ENCODE measurements around the gene CYP4B1. TPM values are rescaled to one million over a fixed set of nuclear protein-coding genes. Genes with fewer than 3 reads are reported as not detected.

The CYP4B1 gene
- total RNA-seq, 4 donors from 2014 or later: 29.4 to 72.4 (median 62.5) TPM

- TF ChIP-seq POLR2A (IDR thresholded peaks at IDR 0.05) (peak in 1 of 2 donors; percentile 40), CTCF (IDR thresholded peaks at IDR 0.05) (no peak)
- Histone ChIP-seq H3K4me3 (replicated peaks in 1 of 3) (no peak overlapping the region), H3K4me1 (peaks cover 47 to 66% of the 10 kb centered on the region in 2 donors), H3K27me3 (no peaks in the 10 kb centered on the region), H3K27ac (peak overlapping the region; percentile 91 to 95 (median 93)), H3K9me3 (no peaks in the 10 kb centered on the region), H3K36me3 (no peaks in the 10 kb centered on the region)
- intact Hi-C loops (cut with DNase I): no loop called here
- peak; percentile 86 to 91 for DNase-seq
- WGBS, 2 donors: 21 to 29% methylated on average over 13 of the region's 13 CpGs
Measured at GRCh38 chr1:46806196-46807020, 7.6 kb downstream of the CYP4B1 start.

GRCh38 chr1:46807046-46807972 lies 8.5 kb downstream of the CYP4B1 start:
- Histone ChIP-seq H3K9me3 (no peaks in the 10 kb centered on the region), H3K27ac (peak overlapping the region; percentile 91 to 95 (median 93)), H3K27me3 (no peaks in the 10 kb centered on the region), H3K36me3 (no peaks in the 10 kb centered on the region), H3K4me3 (replicated peaks in 1 of 3) (no peak overlapping the region), H3K4me1 (peaks cover 38 to 57% of the 10 kb centered on the region in 2 donors)
- 64 to 69% methylated on average over 7 of the region's 7 CpGs for WGBS, 2 donors
- no peak for DNase-seq
- peak in 1 of 6 experiments; percentile 3 for TF ChIP-seq CTCF (IDR thresholded peaks at IDR 0.05)
- no peak for TF ChIP-seq POLR2A (IDR thresholded peaks at IDR 0.05)
- intact Hi-C loops (cut with DNase I): no loop called here

GRCh38 chr1:46809071-46809470 lies 10.2 kb downstream of the CYP4B1 start:
- TF ChIP-seq POLR2A (IDR thresholded peaks at IDR 0.05): no peak
- TF ChIP-seq CTCF (IDR thresholded peaks at IDR 0.05): no peak
- Histone ChIP-seq H3K36me3 (no peaks in the 10 kb centered on the region), H3K9me3 (no peaks in the 10 kb centered on the region), H3K27ac (no peak overlapping the region), H3K27me3 (no peaks in the 10 kb centered on the region), H3K4me3 (replicated peaks in 1 of 3) (no peak overlapping the region), H3K4me1 (peaks cover 36 to 39% of the 10 kb centered on the region in 2 donors)
- WGBS, 2 donors: 94 to 97% methylated on average over 1 of the region's 1 CpG
- DNase-seq: no peak
- intact Hi-C loops (cut with DNase I): no loop called here

- intact Hi-C loops (cut with DNase I): no loop called here
- no peaks in the 10 kb centered on the region for H3K27me3 ChIP-seq
- DNase-seq: no peak
- H3K36me3 ChIP-seq: peaks cover 0 to 1% of the 10 kb centered on the region in 2 donors
- H3K27ac ChIP-seq: no peak overlapping the region
- no peak overlapping the region for H3K4me3 ChIP-seq (replicated peaks in 1 of 3)
- 92 to 97% methylated on average over 3 of the region's 3 CpGs for WGBS, 2 donors
- H3K9me3 ChIP-seq: no peaks in the 10 kb centered on the region
- H3K4me1 ChIP-seq: peaks cover 28 to 31% of the 10 kb centered on the region in 2 donors
- TF ChIP-seq POLR2A (IDR thresholded peaks at IDR 0.05) (no peak), CTCF (IDR thresholded peaks at IDR 0.05) (no peak)
Measured at GRCh38 chr1:46809904-46810303, 11.1 kb downstream of the CYP4B1 start.
